Hepatocyte (in vitro differentiated cells): ENCODE results near the gene PUSL1. TPM values are rescaled to one million over a fixed set of nuclear protein-coding genes. Genes with fewer than 3 reads are reported as not detected.

Experiments used
- DNase-seq: peaks from one replicate; pipeline ENCODE4 v3.0.0-alpha.2; 2016; ENCODE audit warnings: low spot score
- H2AFZ ChIP-seq: fragments of 200-600 bp; sonication (generic); 2 replicates; pipeline ENCODE4 v1.6.0; 2016; ENCODE audit warnings: antibody characterized with exemption, mild to moderate bottlenecking
- H3K27ac ChIP-seq: fragments of 200-600 bp; sonication (generic); 2 replicates; pipeline ENCODE4 v1.5.1; 2016; ENCODE audit warnings: mild to moderate bottlenecking
- H3K27me3 ChIP-seq: fragments of 200-600 bp; sonication (generic); 2 replicates; pipeline ENCODE4 v1.6.1; 2016
- H3K36me3 ChIP-seq: fragments of 200-600 bp; sonication (generic); replicated peaks from 2 replicates; pipeline ENCODE4 v1.5.1; 2016; ENCODE audit warnings: low read depth; ENCODE audit not compliant: insufficient read depth
- H3K4me1 ChIP-seq: fragments of 200-600 bp; sonication (generic); 2 replicates; pipeline ENCODE4 v1.5.1; 2016; ENCODE audit warnings: mild to moderate bottlenecking, moderate library complexity; ENCODE audit not compliant: insufficient read depth
- H3K4me2 ChIP-seq: fragments of 200-600 bp; sonication (generic); 2 replicates; pipeline ENCODE4 v1.6.0; 2016
- H3K4me3 ChIP-seq: fragments of 200-600 bp; sonication (generic); 2 replicates; pipeline ENCODE4 v1.5.1; 2016; ENCODE audit warnings: mild to moderate bottlenecking
- H3K79me2 ChIP-seq: fragments of 200-600 bp; sonication (generic); 2 replicates; pipeline ENCODE4 v1.6.0; 2017; ENCODE audit warnings: mild to moderate bottlenecking
- H3K9me2 ChIP-seq: fragments of 200-600 bp; sonication (generic); replicated peaks from 2 replicates; pipeline ENCODE4 v1.6.0; 2017; ENCODE audit warnings: mild to moderate bottlenecking; ENCODE audit not compliant: insufficient read depth
- H3K9me3 ChIP-seq: fragments of 200-600 bp; sonication (generic); 2 replicates; pipeline ENCODE4 v1.5.1; 2016; ENCODE audit warnings: low read depth, mild to moderate bottlenecking
- H4K20me1 ChIP-seq: fragments of 200-600 bp; sonication (generic); 2 replicates; pipeline ENCODE4 v1.6.0; 2016; ENCODE audit warnings: mild to moderate bottlenecking; ENCODE audit not compliant: insufficient read depth, poor library complexity, severe bottlenecking
- EZH2 ChIP-seq: fragments of 200-600 bp; sonication (generic); IDR thresholded peaks from 2 replicates; pipeline ENCODE4 v1.6.1; 2016; ENCODE audit warnings: antibody characterized with exemption, mild to moderate bottlenecking, borderline replicate concordance
- EZH2phosphoT487 ChIP-seq: fragments of 200-600 bp; sonication (generic); IDR thresholded peaks from one replicate; pipeline ENCODE4 v1.6.1; 2018; ENCODE audit warnings: antibody characterized with exemption, mild to moderate bottlenecking, low read depth, moderate library complexity; ENCODE audit not compliant: unreplicated experiment, severe bottlenecking
- WGBS: methylation state at CpG from one replicate; pipeline ENCODE4 v1.1.6; 2016; ENCODE audit warnings: low lambda C conversion rate; ENCODE audit errors: missing lambda C conversion rate; 5-methylcytosine and 5-hydroxymethylcytosine counted together
- polyA plus RNA-seq: library from polyadenylated mRNA; unstranded; fragments of >200 nt; fragmentation: Nextera tagmentation; extraction: Ambion mirVana; gene quantifications from 2 replicates; pipeline ENCODE4 v1.2.1, GENCODE V29; 2016
- total RNA-seq: library from RNA; depleted of rRNA; stranded (reverse); fragments of >200 nt; gene quantifications from 2 replicates; pipeline ENCODE4 v1.2.3, GENCODE V29; 2014
- TF ChIP-seq, protein P1 (sequence below): fragments of 200-600 bp; sonication (generic); IDR thresholded peaks from 2 replicates; pipeline ENCODE4 v1.5.1; 2016; ENCODE audit warnings: antibody characterized with exemption, mild to moderate bottlenecking; ENCODE audit not compliant: poor library complexity

The PUSL1 gene
- total and polyA plus RNA-seq, 2 experiments from 2014 or later: 27.7 to 37.2 TPM

DNA sequence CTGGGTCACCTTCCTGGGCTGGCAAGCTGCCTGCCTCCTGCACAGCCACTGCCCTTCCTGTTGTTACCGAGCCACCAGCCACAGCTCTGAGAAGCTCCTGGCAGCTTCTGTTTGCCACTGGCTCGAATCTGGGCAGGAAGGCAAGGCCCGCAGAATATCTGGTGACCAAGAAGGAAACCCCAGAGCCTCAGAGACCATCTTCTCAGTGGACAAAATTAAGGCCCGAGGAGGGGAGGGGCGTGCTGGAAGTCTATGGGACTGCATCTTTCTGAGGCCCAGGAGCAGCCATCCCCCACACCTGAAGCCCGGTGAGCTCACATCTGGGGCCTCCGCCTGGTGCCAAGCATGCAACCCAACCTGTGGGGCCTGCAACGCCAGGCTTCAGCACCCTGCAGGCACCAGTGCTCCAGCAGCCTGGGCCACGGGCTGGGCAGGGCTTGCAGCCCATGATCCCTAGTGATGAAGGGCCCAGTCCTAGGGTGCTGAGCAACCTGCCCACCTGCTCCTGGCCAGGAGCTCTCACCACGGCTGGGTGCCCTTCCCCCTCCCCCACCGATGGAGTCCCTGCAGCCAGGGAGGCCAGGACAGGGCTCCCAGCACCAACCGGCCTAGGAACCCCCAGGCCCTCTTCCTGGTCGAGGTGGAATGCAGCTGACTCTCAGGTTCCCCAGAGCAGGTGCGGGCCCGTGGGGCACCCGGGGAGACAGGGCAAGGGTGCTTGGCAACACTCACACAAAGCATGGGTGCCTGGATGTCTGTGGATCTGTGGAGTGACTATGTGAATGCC lies 17.1 kb downstream of the PUSL1 start:
- Histone ChIP-seq H3K9me3 (no peaks in the 10 kb centered on the region), H3K79me2 (peaks cover 58% of the 10 kb centered on the region), H4K20me1 (peaks cover 28% of the 10 kb centered on the region), H2AFZ (peak overlapping the region; percentile 71), H3K36me3 (no peaks in the 10 kb centered on the region), H3K4me3 (peak overlapping the region; percentile 90), H3K4me1 (peaks cover 17% of the 10 kb centered on the region), H3K4me2 (peak overlapping the region; percentile 95), H3K27ac (peak overlapping the region; percentile 89), H3K27me3 (no peaks in the 10 kb centered on the region), H3K9me2 (no peaks in the 10 kb centered on the region)
- DNase-seq: no peak
- TF ChIP-seq EZH2 (no peak), EZH2phosphoT487 (no peak)
- TF ChIP-seq, protein P1, sequence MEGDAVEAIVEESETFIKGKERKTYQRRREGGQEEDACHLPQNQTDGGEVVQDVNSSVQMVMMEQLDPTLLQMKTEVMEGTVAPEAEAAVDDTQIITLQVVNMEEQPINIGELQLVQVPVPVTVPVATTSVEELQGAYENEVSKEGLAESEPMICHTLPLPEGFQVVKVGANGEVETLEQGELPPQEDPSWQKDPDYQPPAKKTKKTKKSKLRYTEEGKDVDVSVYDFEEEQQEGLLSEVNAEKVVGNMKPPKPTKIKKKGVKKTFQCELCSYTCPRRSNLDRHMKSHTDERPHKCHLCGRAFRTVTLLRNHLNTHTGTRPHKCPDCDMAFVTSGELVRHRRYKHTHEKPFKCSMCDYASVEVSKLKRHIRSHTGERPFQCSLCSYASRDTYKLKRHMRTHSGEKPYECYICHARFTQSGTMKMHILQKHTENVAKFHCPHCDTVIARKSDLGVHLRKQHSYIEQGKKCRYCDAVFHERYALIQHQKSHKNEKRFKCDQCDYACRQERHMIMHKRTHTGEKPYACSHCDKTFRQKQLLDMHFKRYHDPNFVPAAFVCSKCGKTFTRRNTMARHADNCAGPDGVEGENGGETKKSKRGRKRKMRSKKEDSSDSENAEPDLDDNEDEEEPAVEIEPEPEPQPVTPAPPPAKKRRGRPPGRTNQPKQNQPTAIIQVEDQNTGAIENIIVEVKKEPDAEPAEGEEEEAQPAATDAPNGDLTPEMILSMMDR: no peak
- WGBS: 73% methylated on average over 16 of the region's 16 CpGs

- no peak overlapping the region for H2AFZ ChIP-seq
- no peak for DNase-seq
- H3K4me1 ChIP-seq: peaks cover 23% of the 10 kb centered on the region
- H3K9me2 ChIP-seq: no peaks in the 10 kb centered on the region
- no peaks in the 10 kb centered on the region for H3K27me3 ChIP-seq
- H3K79me2 ChIP-seq: peaks cover 51% of the 10 kb centered on the region
- TF ChIP-seq EZH2 (no peak), EZH2phosphoT487 (no peak)
- TF ChIP-seq, protein P1: no peak
- 93% methylated on average over 8 of the region's 8 CpGs for WGBS
- peak overlapping the region; percentile 95 for H3K4me2 ChIP-seq
- H3K36me3 ChIP-seq: no peaks in the 10 kb centered on the region
- no peaks in the 10 kb centered on the region for H3K9me3 ChIP-seq
- no peak overlapping the region for H3K27ac ChIP-seq
- peaks cover 28% of the 10 kb centered on the region for H4K20me1 ChIP-seq
- no peak overlapping the region for H3K4me3 ChIP-seq
These were observed 17.7 kb downstream of the PUSL1 start for GRCh38 chr1:1326075-1326605.

GRCh38 chr1:1327291-1327690 lies 18.9 kb downstream of the PUSL1 start:
- Histone ChIP-seq H3K4me2 (no peak overlapping the region), H3K4me1 (peaks cover 28% of the 10 kb centered on the region), H3K27ac (no peak overlapping the region), H3K27me3 (no peaks in the 10 kb centered on the region), H3K9me3 (no peaks in the 10 kb centered on the region), H2AFZ (no peak overlapping the region), H3K9me2 (no peaks in the 10 kb centered on the region), H3K36me3 (no peaks in the 10 kb centered on the region), H3K4me3 (no peak overlapping the region), H3K79me2 (peaks cover 40% of the 10 kb centered on the region), H4K20me1 (peaks cover 22% of the 10 kb centered on the region)
- no peak for DNase-seq
- 97% methylated on average over 30 of the region's 40 CpGs for WGBS
- TF ChIP-seq EZH2 (no peak), EZH2phosphoT487 (no peak)
- TF ChIP-seq, protein P1: no peak
